HEK293 (cell line): Measurements from ENCODE around the gene DNAJC17.

ENCODE experiments used
- CTCF ChIA-PET: fragments of 350-600 bp; formaldehyde crosslinking; extraction: SDS; loops from one replicate; lab custom pipeline; 2021; ENCODE audit warnings: antibody characterized with exemption; lab: Yijun Ruan, JAX
- POLR2A ChIA-PET: fragments of 300-600 bp; formaldehyde crosslinking; extraction: SDS; loops from one replicate; lab custom pipeline; 2020; ENCODE audit warnings: antibody characterized with exemption, inconsistent platforms; lab: Yijun Ruan, JAX
- H3K27ac ChIP-seq: fragments of 200-500 bp; sonication (Bioruptor generic); 2 replicates; pipeline ENCODE4 v1.5.1; 2014; ENCODE audit warnings: low read depth, low read length, control low read depth, inconsistent platforms; ENCODE audit errors: extremely low read depth
- H3K36me3 ChIP-seq, 2 experiments: fragments of 200-500 bp in 1 of 2; sonication (Bioruptor generic) in 1 of 2; 1 replicate in 1 of 2; 2 replicates in 1 of 2; pipeline ENCODE4 v1.5.1; 2014 to 2017; ENCODE audit warnings: inconsistent platforms in 2 of 2, low read length in 2 of 2; ENCODE audit not compliant: control insufficient read depth in 2 of 2, insufficient read depth in 1 of 2
- H3K4me1 ChIP-seq: fragments of 200-500 bp; sonication (Bioruptor generic); 2 replicates; pipeline ENCODE4 v1.5.1; 2014; ENCODE audit warnings: mild to moderate bottlenecking, low read length, inconsistent platforms; ENCODE audit not compliant: control insufficient read depth, insufficient read depth
- H3K4me3 ChIP-seq: 2 replicates; pipeline ENCODE4 v1.5.1; 2011; ENCODE audit warnings: low read depth, mild to moderate bottlenecking, control low read depth, low read length, moderate library complexity
- H3K9me3 ChIP-seq: fragments of 200-500 bp; sonication (Bioruptor generic); 2 replicates; pipeline ENCODE4 v1.5.1; 2014; ENCODE audit warnings: low read depth, low read length, inconsistent platforms; ENCODE audit not compliant: control insufficient read depth, insufficient read depth
- GLI4 ChIP-seq: fragments of 450-650 bp; formaldehyde crosslinking; IDR thresholded peaks from 2 replicates; pipeline ENCODE4 v1.5.1; 2016; ENCODE audit warnings: missing biosample characterization, missing genetic modification characterization
- GLIS1 ChIP-seq: fragments of 450-650 bp; formaldehyde crosslinking; IDR thresholded peaks from 2 replicates; pipeline ENCODE4 v1.5.1; 2016; ENCODE audit warnings: missing biosample characterization, missing genetic modification characterization
- KLF1 ChIP-seq: fragments of 450-650 bp; formaldehyde crosslinking; IDR thresholded peaks from 2 replicates; pipeline ENCODE4 v1.5.1; 2016; ENCODE audit warnings: missing biosample characterization, missing genetic modification characterization
- ZBTB10 ChIP-seq: fragments of 450-650 bp; formaldehyde crosslinking; IDR thresholded peaks from 2 replicates; pipeline ENCODE4 v1.5.1; 2016; ENCODE audit warnings: missing biosample characterization, missing genetic modification characterization
- ZNF121 ChIP-seq: fragments of 450-650 bp; formaldehyde crosslinking; IDR thresholded peaks from 2 replicates; pipeline ENCODE4 v1.5.1; 2016; ENCODE audit warnings: missing biosample characterization, missing genetic modification characterization
- ZNF138 ChIP-seq: fragments of 450-650 bp; formaldehyde crosslinking; IDR thresholded peaks from 2 replicates; pipeline ENCODE4 v1.5.1; 2016; ENCODE audit warnings: missing biosample characterization, missing genetic modification characterization, borderline replicate concordance
- ZNF18 ChIP-seq: fragments of 450-650 bp; formaldehyde crosslinking; IDR thresholded peaks from 2 replicates; pipeline ENCODE4 v1.5.1; 2016; ENCODE audit warnings: missing biosample characterization, missing genetic modification characterization
- ZNF26 ChIP-seq: fragments of 450-650 bp; formaldehyde crosslinking; IDR thresholded peaks from 2 replicates; pipeline ENCODE4 v1.5.1; 2016; ENCODE audit warnings: missing biosample characterization, missing genetic modification characterization
- ZNF280D ChIP-seq: fragments of 450-650 bp; formaldehyde crosslinking; IDR thresholded peaks from 2 replicates; pipeline ENCODE4 v1.5.1; 2016; ENCODE audit warnings: missing biosample characterization, missing genetic modification characterization
- ZNF311 ChIP-seq: fragments of 450-650 bp; formaldehyde crosslinking; IDR thresholded peaks from 2 replicates; pipeline ENCODE4 v1.5.1; 2017; ENCODE audit warnings: missing biosample characterization, missing genetic modification characterization, borderline replicate concordance
- ZNF335 ChIP-seq: fragments of 450-650 bp; formaldehyde crosslinking; conservative IDR thresholded peaks from 2 replicates; pipeline ENCODE4 v1.5.1; 2016; ENCODE audit warnings: missing biosample characterization, missing genetic modification characterization
- ZNF513 ChIP-seq: fragments of 450-650 bp; IDR thresholded peaks from 2 replicates; pipeline ENCODE4 v1.5.1; 2018; ENCODE audit warnings: missing biosample characterization, missing genetic modification characterization
- ZNF558 ChIP-seq: fragments of 450-650 bp; formaldehyde crosslinking; IDR thresholded peaks from 2 replicates; pipeline ENCODE4 v1.5.1; 2016; ENCODE audit warnings: missing biosample characterization, missing genetic modification characterization
- ZNF580 ChIP-seq: fragments of 450-650 bp; formaldehyde crosslinking; IDR thresholded peaks from 2 replicates; pipeline ENCODE4 v1.5.1; 2016; ENCODE audit warnings: missing biosample characterization, missing genetic modification characterization
- ZNF621 ChIP-seq: fragments of 450-650 bp; formaldehyde crosslinking; IDR thresholded peaks from 2 replicates; pipeline ENCODE4 v1.5.1; 2017; ENCODE audit warnings: missing biosample characterization, missing genetic modification characterization
- ZNF623 ChIP-seq: fragments of 450-650 bp; formaldehyde crosslinking; IDR thresholded peaks from 2 replicates; pipeline ENCODE4 v1.5.1; 2016; ENCODE audit warnings: missing biosample characterization, missing genetic modification characterization
- ZNF747 ChIP-seq: fragments of 450-650 bp; formaldehyde crosslinking; IDR thresholded peaks from 2 replicates; pipeline ENCODE4 v1.5.1; 2016; ENCODE audit warnings: missing biosample characterization, missing genetic modification characterization

DNAJC17 gene

GRCh38 chr15:40831861-40832260, 24.6 kb upstream of the DNAJC17 start:
- POLR2A ChIA-PET: no interaction called here
- H3K4me3 ChIP-seq: no peak overlapping the region
- H3K27ac ChIP-seq: no peak overlapping the region
- TF ChIP-seq GLI4 (tag by site-specific recombination): no peak
- 0 out of 2 replicates have a peak, but pooled peaks have one; percentile 60 for TF ChIP-seq ZNF580
- TF ChIP-seq ZNF335 (tag by site-specific recombination): no peak
- no peak for TF ChIP-seq ZNF311 (tag by site-specific recombination)
- TF ChIP-seq ZBTB10: no peak
- TF ChIP-seq ZNF513: no peak
- TF ChIP-seq ZNF623: peak; percentile 97
- no peak for TF ChIP-seq ZNF558 (tag by site-specific recombination)
- 0 out of 2 replicates have a peak, but pooled peaks have one; percentile 29 for TF ChIP-seq ZNF280D (tag by site-specific recombination)
- TF ChIP-seq ZNF18: no peak
- 0 out of 2 replicates have a peak, but pooled peaks have one; percentile 12 for TF ChIP-seq ZNF121 (tag by site-specific recombination)
- TF ChIP-seq ZNF747: no peak
- no peak for TF ChIP-seq KLF1
- H3K36me3 ChIP-seq: no peaks in the 10 kb centered on the region
- no peaks in the 10 kb centered on the region for H3K9me3 ChIP-seq
- CTCF ChIA-PET: interaction anchor here (0.6 to 0.7 kb wide), 2 partner anchors 26 to 686 kb away, joined by 3 to 4 read pairs; no protein-coding TSS in a partner anchor
- no peaks in the 10 kb centered on the region for H3K4me1 ChIP-seq

- ChIA-PET CTCF (no interaction called here), POLR2A (no interaction called here)
- Histone ChIP-seq H3K36me3 (no peaks in the 10 kb centered on the region), H3K4me3 (no peak overlapping the region), H3K27ac (no peak overlapping the region), H3K9me3 (no peaks in the 10 kb centered on the region), H3K4me1 (no peaks in the 10 kb centered on the region)
- TF ChIP-seq ZNF26 (tag by site-specific recombination) (no peak), ZNF580 (no peak), ZNF621 (tag by site-specific recombination) (no peak), GLIS1 (peak; percentile 90), ZNF138 (no peak)
These were observed 23.6 kb upstream of the DNAJC17 start for GRCh38 chr15:40830884-40831283.
